Astrocyte (in vitro differentiated cells and primary cell): ENCODE data around the gene CHFR.

Experiments
- EZH2 ChIP-seq: IDR thresholded peaks from 2 replicates; pipeline ENCODE4 v1.6.1; 2012; ENCODE audit warnings: mild to moderate bottlenecking, low read length, inconsistent platforms; ENCODE audit not compliant: insufficient read depth
- TF ChIP-seq, protein P1 (sequence below): IDR thresholded peaks from 2 replicates; pipeline ENCODE4 v1.5.1; 2011; ENCODE audit warnings: low read depth, mild to moderate bottlenecking, inconsistent platforms, low read length, moderate library complexity; ENCODE audit not compliant: insufficient read depth

GRCh38 chr12:132925597-132926414 lies 38.4 kb upstream of the CHFR start:
- TF ChIP-seq EZH2 = no peak
- TF ChIP-seq, protein P1, sequence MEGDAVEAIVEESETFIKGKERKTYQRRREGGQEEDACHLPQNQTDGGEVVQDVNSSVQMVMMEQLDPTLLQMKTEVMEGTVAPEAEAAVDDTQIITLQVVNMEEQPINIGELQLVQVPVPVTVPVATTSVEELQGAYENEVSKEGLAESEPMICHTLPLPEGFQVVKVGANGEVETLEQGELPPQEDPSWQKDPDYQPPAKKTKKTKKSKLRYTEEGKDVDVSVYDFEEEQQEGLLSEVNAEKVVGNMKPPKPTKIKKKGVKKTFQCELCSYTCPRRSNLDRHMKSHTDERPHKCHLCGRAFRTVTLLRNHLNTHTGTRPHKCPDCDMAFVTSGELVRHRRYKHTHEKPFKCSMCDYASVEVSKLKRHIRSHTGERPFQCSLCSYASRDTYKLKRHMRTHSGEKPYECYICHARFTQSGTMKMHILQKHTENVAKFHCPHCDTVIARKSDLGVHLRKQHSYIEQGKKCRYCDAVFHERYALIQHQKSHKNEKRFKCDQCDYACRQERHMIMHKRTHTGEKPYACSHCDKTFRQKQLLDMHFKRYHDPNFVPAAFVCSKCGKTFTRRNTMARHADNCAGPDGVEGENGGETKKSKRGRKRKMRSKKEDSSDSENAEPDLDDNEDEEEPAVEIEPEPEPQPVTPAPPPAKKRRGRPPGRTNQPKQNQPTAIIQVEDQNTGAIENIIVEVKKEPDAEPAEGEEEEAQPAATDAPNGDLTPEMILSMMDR = no peak
